HG02840 (cell line): ENCODE data around the gene SLC24A4.

Experiments
- ATAC-seq: cut with Tn5 transposase; IDR thresholded peaks from one replicate; pipeline ENCODE4 v1.9.1; 2021; ENCODE audit warnings: mild to moderate bottlenecking, moderate library complexity, moderate number of reproducible peaks; ENCODE audit not compliant: unreplicated experiment, low FRiP score

Gene SLC24A4

DNA sequence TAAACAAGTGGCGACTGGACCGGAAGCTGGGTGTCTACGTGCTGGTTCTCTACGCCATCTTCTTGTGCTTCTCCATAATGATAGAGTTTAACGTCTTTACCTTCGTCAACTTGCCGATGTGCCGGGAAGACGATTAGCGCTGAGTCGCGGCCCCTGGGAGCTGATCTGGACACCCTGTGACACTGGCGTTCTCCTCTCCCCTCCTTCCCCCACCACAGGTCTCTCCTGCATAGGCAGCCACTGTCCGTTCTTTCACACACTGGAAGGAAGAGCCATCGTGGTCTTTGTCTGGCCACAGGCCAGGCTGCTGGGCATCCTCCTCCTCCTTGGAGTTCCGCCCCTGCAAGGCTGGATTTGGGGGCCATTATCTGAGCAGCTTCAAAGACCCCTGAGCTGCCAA, 170.5 kb downstream of the SLC24A4 start:
- ATAC-seq = no peak

DNA sequence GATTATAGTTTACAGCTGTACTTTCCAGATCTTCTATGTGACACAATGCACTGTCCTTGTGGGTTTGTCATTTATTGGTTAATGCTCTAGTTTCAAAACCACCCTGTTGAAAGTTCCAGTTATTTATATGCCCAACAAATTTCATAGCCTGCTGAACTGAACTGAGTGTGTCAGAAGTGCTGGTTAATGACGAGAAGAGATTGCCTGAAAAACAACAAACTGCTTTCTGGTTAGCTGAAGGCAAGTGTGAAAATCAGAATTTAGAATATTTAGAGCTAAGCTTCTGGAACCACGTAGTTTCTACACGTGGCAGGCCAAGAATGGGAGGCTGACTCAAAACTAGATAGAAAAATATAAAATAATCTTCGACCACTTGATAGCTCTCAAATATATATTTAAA, 171.5 kb downstream of the SLC24A4 start:
- ATAC-seq = no peak

DNA sequence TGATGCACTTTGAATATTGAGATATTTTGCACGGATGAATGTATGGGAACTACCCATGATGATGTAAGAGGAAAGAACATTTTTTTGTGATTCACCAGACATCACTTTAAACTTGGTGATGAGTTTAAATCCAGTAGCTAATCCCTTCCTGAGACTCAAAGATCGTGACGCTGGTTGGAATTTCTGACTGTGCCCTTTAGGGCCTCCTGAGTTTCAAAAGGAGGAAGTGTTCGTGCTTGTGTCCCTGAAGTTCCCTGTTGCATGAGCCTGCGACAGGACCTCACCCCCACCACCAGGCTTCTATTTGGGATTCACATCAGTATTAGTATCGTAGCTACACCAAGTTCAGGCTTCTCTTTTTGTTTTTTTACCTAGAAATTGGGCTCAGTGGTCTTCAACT, 172.1 kb downstream of the SLC24A4 start:
- ATAC-seq = no peak

DNA sequence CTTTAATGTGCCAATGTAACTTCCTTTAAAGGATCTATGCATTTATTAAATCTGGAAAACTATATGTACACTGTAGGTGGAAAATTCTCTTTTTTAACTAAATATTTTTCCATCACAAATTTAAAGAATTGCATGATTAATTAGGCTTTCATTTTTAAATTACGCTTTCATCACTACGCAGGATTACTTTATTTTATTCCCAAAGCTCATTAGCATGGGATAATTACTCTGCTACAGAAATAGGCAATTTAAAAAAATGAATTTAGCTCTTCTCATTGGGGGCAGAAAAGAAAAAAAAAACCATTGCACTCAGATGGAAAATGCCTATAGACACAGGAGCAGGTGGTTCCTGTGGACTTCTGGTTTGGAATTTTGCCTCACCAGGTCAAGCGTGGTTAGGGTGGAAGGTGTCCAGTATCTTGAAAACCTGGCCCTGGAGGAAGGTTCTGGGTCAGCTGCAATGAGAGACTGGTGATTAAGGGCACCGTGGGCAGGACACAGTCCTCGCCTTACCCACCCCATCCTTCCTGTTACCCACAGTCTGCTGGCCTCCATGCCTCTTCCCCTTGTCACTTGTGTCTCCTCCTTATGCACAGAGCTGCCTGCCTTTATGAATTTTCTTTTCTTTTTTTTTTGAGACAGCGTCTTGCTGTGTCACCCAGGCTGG, 173.4 kb downstream of the SLC24A4 start:
- ATAC-seq = no peak

DNA sequence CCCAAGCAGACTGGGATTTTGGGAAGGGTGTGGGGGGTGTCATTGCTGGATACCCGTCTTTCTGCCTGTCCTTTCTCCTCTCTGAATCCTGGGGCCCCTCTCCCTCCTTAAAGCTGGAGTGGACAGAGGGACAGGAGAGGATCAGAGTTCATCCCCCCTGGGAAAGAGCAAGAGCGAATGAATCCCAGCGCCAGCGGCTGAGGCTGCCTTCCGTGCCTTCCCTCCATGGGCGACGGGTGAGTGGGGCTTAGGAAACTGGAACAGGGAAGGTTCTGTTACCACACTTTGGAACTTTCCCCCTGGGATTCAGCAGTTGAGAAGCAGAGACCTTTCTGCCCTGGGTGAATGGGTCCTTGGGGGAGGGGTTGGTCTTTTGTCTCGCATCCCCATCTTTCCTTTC, 174.4 kb downstream of the SLC24A4 start:
- ATAC-seq = no peak

DNA sequence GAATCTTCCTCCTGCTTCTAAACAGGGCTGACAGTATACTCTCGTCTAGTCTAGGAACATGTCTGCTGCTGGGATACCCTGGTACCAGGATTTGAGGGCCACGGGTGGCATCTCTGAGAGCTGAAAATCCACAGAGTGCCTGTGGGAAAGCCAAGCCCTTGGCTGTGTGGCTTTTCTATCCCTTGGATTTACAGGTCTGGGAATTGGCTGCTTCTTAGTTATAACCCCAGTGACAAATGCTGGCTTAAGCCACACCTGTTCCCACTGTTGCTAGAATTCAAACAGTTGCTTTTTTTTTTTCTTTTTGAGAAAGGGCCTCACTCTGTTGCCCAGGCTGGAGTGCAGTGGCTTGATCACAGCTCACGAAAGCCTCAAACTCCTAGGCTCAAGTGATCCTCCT, 176.3 kb downstream of the SLC24A4 start:
- ATAC-seq = no peak

DNA sequence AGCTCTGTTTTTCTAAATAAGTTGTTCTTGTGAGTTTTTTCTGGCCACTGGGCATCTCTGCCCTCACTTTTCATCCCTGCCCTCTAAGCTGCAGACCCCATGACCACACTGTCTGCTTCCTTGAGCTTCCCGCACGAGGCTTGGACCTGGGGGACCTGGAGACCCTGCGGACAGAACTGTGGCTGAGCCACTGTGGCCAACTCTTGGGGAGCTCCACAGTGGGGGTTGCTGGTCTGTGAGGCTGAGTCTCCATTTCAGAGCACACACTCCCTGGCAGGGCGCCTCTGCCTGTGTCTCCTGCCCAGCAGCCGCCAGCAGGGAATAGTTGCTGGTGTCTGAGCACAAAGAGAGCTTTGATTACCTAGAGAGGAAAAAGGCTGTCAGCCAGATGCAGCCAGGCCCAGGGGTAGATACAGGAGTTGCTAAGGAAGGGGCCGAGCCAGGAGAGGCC, 177.6 kb downstream of the SLC24A4 start:
- no peak for ATAC-seq

DNA sequence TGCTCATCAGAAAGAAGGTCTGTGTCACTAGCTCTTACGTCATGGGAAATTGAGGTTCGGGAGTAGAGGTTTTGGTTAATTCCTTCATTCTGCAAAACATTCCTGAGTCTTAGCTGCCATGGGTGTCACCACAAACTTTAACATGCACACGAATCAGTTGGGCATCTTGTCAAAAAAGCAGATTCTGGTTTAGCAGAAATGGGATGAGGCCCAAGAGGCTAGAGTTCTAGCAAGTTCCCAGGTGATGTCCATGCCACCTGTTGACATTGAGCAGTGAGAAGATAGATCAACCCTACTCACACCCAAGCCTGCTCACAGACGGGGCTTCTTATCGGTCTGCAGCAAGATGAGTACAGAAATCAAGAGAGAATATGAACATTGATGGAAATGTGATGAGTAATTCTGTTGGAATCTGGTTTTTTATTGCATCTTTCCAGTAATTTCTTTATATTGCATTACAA, 179.0 kb downstream of the SLC24A4 start:
- ATAC-seq = no peak

DNA sequence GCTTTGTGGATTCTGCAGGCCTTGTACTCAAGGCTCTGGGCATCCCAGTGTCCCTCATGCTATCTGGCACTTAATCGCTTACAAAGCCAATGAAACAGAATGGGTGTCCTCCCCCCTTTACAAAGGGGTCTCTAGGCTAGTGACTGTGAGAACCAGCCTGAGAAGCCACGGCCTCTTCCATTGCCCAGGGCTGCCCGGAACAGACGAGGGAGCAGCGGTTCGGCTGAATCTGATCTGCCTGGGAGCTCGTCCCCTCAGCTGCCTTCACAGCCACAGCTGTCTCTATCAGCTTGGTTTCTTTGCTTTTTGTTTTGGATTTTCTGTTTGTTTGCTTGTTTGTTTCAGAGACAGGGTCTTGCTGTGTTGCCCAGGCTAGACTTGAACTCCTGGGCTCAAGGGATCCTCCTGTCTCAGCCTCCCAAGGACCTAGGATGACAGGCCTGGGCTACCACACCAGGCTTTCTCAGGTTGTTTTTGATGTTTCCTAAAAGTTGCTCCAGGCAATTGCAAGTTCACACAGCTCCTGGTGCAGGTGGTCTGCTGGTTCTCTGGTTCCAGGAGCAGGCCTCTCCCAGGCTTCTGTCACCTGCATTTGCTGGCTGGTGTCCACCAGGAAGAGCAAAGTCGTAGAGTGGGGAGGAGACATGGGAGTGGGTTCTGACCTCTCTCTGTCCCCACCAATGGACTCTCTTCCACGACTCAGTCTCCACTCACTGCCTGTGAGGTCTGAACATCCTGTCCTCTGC, 179.7 kb downstream of the SLC24A4 start:
- no peak for ATAC-seq

DNA sequence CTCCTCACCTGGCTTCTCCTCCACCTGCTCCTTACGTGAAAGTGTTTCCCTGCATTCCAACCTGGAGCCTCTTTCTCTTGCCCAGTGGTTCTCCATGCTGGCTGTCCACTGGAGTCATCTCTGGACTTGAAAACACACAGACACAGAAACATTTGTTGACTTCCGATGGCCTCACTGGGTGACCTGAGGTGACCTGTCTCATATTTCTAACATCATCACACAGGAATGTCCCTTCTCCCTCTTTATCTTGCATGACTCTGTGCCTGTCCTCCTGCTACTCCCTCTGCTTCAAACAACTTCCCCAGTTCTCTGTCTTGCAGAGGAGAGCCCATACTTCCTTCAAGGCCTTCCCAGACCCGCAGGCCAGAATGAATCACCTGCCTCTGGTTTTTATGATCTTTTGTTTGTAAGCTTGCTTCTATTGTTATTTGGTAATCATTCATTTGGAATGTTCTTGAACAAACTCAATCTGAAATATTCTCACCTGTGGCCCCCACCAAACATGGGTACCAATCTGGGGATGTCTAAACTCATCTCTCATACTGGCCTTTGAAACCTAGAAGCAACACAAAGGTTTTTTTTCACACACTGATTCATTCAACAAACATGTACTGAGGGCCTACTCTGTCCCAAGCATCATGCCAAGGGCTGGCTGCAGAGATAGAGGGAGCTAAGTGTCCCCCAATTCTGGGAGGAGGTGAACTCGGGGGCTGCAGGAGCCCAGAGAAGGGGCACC, 181.0 kb downstream of the SLC24A4 start:
- no peak for ATAC-seq

DNA sequence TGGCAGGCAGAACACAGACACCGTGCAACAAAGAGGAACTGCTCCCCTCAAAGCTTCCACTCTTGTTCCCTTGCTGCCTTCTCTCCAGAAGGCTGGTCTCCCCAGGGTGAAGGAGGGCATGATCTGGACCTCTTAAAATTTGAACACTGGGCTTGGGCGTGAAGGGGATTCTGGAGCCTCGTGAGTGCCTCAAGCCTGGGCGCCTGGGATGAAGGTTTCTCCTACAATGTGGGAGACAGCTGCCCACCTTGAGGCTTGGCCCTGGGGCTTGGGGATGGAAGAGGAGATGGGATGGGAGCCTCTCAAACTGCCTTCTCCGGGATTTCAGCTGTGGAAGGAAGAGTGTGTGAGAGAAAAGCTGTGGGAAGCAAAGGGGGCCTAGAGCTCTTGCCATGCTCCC, 182.9 kb downstream of the SLC24A4 start:
- no peak for ATAC-seq

DNA sequence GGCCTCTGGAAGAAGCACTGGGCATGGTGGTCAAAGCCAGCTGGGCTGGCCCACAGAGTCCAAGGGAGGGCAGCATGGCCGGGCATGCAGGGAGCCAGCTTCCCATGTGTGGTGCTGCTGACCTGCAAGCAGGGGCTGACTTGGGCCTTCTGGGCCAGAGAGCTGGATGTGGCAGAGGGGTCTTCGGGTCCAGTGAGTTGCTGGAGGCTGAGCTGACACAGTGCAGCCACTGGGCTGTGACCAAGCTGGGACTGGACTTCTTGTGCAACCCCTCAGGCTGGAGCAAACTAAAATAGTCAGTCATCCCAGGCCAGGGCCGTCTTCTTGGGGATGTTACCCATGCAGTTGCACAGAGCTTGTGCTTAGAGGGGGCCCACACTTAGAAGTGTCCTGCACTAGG, 183.3 kb downstream of the SLC24A4 start:
- no peak for ATAC-seq

DNA sequence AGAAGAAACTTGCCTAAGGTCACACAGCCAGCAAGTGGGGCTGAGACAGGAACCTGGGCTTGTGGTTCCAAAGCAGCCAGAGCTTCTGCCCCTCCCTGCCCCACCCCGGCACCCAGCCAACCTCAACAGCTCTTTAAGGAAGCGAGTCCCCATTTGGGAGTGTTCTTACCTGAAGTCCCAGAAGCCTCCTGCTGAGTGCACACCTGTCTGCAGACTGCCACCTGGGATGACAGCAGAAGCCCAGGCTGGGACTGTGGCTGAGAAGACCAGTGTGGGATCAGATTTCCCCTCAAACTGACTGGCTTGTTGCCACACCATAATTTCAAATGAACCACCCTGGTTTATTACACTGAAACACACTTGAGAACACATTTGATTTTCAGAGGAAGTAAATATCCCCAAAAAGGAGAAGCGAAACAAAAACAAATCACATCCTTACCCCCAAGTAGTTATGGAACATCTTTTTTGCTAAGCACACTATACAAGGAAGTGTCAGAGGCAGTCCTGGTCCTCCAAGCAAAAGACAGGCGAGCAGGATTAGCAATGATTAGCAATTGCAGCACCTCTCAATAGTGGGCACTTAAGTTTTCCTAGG, 184.3 kb downstream of the SLC24A4 start:
- no peak for ATAC-seq

DNA sequence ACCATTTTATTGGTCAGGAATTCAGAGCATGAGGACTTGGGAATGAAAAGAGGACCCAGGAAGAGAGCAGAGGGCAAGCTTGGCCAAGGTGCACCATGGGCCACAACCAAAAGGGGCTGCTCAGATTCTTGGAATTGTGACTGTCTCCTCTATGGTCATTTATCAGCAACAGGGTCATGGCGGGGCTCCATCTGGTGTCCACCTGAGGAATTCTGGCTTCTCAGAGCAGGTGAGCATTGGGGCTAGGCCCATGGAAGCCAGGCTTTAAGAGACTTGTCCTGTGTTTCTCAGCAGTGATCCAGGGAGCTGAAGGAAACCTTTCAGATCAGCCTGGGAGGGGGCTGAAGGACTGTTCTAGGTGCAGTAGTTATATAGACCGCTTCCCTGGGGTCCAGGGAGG, 188.0 kb downstream of the SLC24A4 start:
- no peak for ATAC-seq

DNA sequence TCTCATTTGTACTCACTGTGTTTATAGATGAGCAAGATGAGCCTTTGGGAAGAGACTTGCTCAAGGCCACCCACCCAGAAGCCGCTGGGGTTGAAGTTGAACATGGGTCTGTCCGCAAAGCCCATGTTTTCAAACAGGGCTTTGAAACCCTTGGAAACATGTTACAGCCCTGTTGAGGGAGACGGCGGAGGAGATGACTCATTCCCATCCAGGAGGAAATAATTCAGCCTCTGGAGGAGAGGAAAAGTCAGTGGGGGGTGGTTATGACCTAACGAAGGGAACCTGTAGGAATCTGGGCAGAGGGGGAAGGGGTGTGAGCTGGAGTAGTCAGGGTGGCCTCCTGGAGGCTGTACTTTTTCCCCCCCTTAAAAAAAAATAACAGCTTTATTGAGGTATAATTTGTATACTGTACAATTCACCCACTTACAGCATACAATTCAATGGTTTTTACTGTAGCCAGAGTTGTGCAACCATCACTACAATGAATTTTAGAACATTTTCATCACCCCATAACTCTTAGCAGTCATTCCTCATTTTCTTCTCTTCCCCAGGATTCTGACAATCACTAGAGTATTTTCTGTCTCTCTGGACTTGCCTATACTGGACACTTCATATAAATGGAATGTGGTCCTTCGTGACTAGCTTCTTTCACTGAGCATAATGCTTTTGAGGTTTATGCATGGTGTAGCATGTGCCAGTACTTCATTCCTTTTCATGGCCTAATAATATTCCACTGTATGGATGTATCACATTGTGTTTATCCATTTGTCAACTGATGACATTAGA, 188.7 kb downstream of the SLC24A4 start:
- no peak for ATAC-seq

DNA sequence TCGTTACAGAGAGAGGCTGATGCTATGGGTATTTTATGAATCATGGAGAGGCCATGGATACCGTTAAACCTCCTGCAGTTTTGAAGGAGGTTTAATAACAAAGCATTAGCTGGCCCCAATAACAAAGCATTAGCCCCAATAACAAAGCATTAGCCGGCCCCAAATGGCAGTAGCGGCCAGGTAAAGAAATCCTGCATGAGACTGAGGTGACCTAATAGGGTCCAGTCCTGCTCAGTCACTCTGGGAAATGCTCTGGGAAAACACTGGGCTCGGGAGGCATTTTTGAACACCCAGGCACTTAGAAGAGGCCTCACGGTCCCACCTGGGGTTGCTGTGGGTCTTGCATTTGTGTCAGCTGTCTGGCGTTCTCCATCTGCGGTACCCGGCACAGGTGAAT, 189.8 kb downstream of the SLC24A4 start:
- no peak for ATAC-seq

DNA sequence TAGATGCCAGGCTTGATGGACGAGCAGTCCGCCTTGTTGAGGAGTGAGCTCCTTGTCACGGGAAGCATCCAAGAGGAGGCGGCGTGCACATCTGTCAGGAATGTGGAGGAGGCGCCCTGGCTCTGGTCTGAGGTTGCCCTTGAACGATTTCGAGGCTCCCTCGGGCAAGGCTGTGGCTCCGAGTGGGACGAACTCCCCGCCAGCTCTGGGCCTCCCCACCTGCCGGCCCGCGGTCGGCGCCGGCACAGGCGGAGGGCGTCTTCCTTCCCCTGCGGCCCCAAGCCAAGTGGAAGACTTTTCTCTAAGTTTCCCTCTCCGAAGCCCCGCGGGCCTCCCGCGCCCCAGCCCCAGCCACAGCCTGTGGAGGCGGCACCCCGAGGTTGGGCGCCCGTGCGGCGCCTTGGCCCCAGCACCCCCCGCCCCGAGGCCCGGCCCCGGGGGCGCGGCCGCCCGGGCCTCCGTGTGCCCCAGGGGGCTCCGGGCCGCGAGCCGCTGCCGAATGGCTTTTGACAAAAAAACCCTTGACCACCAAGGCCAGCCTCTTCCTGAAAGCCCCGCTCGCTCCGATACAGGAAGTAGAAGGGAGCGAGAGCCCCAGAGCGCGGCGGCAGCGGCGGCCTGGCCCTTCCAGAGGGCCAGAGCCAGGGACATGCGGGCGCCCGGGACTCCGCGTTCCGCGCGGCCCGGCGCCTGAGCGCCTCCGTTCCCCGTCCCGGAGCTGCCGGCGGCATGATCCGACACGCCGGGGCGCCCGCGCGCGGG, 190.4 kb downstream of the SLC24A4 start, which contains the start of gene RIN3:
RIN3 (plus strand) TSS at position 578 of the 762 bp plus-strand sequence; CDS start at position 730, 152 bp downstream.
- no peak for ATAC-seq

DNA sequence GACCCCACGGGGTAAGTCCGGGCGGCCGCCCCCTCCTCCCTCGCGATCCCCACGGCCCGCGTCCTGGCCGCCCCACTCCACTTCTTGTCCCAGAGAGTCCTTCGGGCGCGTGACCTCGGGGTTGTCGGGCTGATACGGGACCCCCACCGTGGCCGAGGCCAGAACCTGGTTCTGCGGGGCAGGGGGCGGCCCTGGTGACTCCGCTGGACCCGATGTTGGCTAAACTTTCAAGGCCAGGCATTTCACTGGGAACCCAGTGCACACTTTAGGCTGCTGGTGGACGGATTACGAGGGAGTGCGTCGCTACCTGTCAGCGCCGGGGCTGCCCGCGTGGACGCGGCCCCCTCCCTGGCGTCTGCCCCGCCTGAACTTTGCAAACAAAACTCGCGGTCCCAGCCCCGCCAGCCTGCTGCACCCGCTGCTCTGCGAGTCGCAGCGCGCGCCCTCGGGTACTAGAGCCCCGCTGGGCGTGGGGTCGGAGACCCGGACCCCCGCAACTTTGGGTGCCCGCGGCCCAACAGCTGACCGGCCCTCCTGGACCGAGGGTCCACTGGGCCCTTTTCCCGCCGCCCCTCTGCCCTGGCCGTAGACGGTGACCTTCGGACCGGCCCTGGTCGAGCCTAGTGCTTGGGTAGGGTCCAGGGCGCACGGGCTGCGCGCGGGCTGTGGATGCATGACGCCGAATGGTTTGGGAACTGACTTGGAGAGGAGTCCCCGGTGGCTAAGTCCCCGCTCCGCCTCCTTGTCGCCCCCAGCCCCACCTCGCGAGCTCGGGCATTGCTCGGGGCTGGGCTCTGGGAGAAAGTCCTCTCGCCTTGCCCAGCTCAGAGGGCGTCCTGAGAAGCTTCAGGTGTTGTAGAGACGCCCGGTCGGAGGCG, 191.2 kb downstream of the SLC24A4 start:
- no peak for ATAC-seq
